HT1080 (cell line): ENCODE data around the gene USP32. TPM values are rescaled to one million over a fixed set of nuclear protein-coding genes. Genes with fewer than 3 reads are reported as not detected.
A peak's percentile ranks its signal among the peaks of the same experiment; 100 is the strongest.
"Not testable (repeated sequence)": the region's sequence is repeated elsewhere in the genome, so short reads cannot be mapped to it uniquely, and the experiment has no call there.

ENCODE experiments used
- DNase-seq: peaks from one replicate; pipeline ENCODE4 v3.0.0-alpha.2; 2015; ENCODE audit warnings: low read depth
- total RNA-seq: library from RNA; depleted of rRNA; stranded (reverse); fragments of >200 nt; shearing (Covaris generic); gene quantifications from 2 replicates; pipeline ENCODE4 v1.2.3, GENCODE V29; 2014

Gene USP32
- total RNA-seq, 1 experiment from 2014 or later = 31.7 TPM

DNA sequence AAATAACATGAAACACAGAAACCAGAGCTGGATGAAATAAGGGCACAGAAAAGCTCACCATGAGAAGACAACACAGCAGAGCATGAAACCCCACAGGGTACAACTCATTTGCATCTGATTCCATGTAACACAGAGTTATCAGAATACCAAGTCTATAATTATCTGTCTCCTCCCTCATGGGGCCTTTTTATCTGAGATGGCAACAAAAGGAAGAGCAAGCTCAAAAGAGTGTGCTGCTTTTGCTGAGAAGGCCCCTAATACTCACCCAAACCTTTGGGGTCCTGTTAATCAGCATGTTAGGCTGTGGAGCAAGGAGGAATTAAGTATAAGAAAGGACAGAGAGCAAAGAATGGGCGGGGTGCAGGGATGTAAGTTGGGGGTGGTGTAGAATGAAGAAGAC lies 205.6 kb downstream of the USP32 start:
- DNase-seq = not testable (repeated sequence)

GRCh38 chr17:60180380-60180779 lies 211.6 kb downstream of the USP32 start:
- not testable (repeated sequence) for DNase-seq

- not testable (repeated sequence) for DNase-seq
Observed at GRCh38 chr17:60178180-60178579, 213.8 kb downstream of the USP32 start.

DNA sequence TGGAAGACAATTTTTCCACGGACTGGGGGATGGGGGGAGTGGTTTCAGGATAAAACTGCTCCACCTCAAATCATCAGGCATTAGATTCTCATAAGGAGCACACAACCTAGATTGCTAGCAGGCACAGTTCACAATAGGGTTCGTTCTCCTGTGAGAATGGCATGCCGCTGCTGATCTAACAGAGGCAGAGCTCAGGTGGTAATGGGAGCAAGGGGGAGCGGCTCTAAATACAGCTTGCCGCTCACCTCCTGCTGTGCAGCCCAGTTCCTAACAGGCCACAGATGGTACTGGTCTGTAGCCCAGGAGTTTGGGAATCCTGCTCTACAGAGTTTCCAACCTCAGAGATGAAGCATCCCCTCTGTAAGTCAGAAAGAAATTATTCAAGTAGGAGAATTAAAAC lies 215.2 kb downstream of the USP32 start:
- DNase-seq = not testable (repeated sequence)

DNA sequence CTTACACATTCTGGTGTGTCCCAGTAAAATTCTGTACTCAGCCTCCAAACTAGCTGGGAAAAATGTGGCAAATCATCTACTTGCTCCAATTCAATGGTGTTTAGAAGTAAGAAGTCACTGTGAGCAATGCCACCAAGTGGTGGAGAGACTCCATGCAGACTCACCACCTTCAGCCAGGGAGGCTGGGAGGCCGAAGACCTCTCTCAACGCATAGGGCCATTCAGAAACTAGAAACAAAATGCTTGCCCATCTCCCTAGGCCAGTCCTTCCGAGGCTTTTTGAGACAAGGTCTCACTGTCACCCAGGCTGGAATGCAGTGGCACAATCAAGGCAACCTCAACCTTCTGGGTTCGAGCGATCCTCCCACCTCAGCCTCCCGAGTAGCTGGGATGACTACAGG lies 217.2 kb downstream of the USP32 start:
- not testable (repeated sequence) for DNase-seq

- DNase-seq = no peak
Observed at GRCh38 chr17:60174035-60174434, 217.9 kb downstream of the USP32 start.

GRCh38 chr17:60173304-60173819 lies 218.6 kb downstream of the USP32 start:
- DNase-seq = no peak

DNA sequence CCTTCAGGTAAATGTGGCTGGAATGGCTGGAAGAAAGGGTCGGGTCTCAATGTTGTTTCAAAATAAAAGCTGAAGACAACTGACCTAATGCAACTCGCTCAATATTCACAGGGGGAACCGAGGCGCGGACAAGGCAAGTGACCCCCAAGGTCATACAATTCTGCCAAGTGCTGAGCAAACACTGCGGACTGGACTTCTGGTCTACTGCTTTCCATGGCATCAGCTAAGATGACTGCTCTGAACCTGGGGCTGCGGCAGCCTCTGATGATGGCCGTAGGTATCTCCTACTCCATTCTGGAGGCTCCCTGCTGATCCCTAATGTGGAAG lies 220.2 kb downstream of the USP32 start:
- DNase-seq = no peak

DNA sequence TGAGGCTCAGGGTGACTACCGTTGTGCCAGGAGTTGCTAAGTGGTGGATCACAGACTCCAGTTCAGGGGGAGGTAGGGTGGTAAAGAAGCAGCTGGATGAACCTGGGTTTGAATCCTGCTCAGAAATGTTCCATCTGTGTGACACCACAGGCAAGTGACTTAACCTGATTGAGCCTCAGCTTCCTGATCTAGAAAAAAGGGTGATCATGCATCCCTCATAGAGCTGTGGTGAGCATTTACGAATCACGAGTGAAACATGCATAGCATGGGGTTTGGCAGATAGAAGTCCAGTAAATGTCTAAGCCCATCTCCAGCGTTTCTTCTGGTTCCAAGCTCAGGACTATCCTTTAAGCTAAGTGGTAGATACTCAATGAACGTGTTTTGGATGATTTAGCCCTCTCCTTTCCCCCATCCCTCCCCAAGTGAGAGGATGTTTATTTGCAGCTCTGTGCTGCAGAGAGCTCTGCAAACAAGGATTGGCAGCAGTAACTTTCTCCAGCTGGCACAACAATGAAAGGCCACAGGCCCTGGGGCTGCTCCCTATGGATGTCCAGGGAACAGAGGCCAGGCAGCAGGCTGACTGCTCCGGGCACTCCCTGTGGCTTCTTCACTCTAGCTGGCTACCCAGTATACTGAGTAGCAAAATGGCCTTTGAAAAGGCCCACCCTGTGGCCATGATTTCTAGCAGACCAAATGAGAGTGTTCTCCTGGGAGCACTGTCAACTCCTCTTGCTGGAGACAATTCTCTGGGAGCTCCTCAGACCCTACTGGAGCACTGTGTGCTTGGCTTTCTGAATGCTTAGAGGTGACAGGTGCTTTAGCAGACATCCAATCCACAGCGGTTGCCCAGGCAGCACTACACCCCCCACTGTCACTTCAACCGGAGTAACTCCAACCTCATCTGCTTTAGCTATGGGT lies 220.8 kb downstream of the USP32 start:
- no peak for DNase-seq

- peak; percentile 42 for DNase-seq
Observed at GRCh38 chr17:60169921-60170817, 221.8 kb downstream of the USP32 start.

DNA sequence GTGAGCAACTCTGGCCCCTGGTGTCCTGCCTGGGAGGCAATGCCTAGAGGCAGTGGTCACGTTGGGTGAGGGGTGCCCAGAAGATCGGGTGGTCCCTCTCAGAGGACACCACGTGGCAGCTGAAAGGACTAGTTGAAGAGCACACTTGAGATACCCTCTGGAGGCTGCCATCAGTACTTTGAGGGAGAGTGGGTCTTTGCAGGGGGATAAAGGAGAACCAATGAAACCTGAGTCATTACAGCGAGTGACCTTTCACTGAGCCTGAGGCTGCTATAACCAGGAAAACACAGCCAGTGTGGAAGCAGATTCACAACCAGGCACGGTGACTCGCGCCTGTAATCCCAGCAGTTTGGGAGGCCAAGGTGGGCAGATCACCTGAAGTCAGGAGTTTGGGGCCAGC lies 223.3 kb downstream of the USP32 start:
- no peak for DNase-seq

DNA sequence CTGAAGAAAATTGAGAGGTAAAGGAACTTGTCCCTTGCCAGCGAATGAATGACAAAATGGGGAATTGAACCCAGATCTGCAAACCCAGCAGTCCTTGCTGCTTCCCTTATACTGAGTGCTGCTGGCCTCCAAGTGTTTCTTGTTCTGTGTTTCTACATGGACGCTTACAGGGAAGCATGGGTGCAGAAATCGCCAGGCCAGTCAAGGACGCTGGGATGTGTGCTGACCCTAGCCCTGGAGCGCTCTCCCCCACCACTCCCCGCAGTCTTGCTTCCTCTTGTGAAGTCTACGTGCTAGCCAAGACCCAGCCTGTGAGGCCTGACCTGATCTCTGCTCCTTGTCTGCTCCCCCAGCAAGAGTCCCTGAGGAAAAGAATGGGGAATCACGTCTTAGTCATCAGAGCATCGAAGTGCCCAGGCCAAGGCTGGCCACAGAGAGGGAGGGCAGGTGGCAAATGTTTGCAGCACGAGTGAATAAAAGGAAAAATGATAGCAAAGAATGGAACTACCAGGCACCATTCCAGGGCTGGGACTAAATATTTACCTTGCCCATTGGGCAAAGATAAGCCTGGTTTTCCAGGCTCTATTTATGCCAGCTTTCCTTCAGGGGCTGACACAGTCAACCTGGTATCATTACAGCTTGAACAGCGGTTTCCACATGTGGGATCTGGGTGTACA lies 224.7 kb downstream of the USP32 start:
- DNase-seq = peak; percentile 34

DNA sequence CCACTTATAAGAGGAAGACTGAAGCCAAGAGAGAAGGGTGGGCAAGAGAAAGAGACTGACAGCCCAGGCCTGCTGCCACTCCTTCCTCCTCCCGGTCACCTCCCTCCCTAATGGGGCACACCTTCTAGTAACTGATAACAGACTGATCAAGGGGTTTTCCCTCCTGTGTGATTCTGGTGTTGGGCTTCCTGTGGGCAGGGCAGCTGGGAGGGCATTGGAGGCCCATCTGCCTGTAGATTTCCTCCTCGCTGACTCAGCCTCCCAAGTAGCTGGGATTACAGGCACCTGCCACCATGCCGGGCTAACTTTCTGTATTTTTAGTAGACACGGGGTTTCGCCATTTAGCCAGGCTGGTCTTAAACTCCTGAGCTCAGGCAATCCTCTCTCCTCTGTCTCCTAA lies 226.0 kb downstream of the USP32 start:
- peak; percentile 61 for DNase-seq

GRCh38 chr17:60165223-60165622 lies 226.7 kb downstream of the USP32 start:
- no peak for DNase-seq

GRCh38 chr17:60164697-60165096 lies 227.2 kb downstream of the USP32 start:
- DNase-seq = no peak

DNA sequence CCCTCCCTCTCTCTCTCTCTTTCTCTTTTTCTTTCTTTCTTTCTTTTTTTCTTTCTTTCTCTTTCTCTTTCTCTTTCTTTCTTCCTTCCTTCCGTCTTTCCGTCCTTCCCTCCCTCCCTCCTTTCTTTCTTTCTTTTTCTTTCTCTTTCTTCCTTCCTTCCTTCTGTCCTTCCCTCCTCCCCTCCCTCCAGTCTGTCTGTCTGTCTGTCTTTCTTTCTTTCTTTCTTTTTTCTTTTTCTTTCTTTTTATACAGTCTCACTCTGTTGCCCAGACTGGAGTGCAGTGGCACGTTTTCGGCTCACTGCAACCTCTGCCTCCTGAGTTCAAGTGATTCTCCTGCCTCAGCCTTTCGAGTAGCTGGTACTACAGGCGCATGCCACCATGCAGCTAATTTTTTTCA lies 227.8 kb downstream of the USP32 start:
- DNase-seq = no peak

GRCh38 chr17:60163108-60163784 lies 228.7 kb downstream of the USP32 start:
- no peak for DNase-seq

- no peak for DNase-seq
Observed at GRCh38 chr17:60161598-60162330, 230.2 kb downstream of the USP32 start.

DNA sequence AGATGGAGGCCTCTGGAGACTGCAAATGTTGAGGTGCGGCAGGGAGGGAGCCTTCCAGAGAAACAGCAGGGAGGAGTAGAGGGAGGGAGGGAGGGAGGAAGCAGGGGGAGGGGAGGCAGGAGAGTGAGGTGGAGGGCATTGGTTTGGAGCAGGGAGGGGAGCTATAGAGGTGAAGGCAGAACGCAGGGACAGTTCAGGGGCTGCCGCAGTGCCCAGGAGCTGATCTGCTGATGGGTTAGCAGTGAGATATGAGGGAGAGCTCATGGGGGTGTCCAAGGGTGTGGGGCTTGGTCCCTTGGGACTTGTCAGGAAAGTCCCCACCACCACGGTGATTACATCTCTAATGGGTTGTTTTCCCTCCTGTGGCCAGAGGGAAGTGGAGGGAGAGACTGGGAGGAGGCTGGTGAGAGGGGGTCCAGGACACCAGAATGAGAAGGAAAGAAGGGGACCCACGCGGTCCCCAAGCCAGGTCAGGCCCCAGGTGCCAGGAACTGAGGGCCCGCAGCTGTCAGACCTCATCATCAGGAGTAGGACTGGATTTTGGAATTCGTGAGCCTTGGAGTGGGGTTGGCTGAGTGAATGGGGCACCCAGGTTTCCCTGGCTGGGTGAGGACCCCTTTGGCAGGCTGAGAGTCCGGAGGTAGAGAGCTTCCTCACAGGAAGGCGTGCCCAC lies 231.0 kb downstream of the USP32 start:
- no peak for DNase-seq

- DNase-seq = no peak
Observed at GRCh38 chr17:60159479-60159866, 232.5 kb downstream of the USP32 start.
